Measurements from ENCODE around the gene TOP3B. TPM values are rescaled to one million over a fixed set of nuclear protein-coding genes. Genes with fewer than 3 reads are reported as not detected.

Gene TOP3B
- total RNA-seq, 2 experiments from 2014 or later: 33.6 to 34.0 TPM

DNA sequence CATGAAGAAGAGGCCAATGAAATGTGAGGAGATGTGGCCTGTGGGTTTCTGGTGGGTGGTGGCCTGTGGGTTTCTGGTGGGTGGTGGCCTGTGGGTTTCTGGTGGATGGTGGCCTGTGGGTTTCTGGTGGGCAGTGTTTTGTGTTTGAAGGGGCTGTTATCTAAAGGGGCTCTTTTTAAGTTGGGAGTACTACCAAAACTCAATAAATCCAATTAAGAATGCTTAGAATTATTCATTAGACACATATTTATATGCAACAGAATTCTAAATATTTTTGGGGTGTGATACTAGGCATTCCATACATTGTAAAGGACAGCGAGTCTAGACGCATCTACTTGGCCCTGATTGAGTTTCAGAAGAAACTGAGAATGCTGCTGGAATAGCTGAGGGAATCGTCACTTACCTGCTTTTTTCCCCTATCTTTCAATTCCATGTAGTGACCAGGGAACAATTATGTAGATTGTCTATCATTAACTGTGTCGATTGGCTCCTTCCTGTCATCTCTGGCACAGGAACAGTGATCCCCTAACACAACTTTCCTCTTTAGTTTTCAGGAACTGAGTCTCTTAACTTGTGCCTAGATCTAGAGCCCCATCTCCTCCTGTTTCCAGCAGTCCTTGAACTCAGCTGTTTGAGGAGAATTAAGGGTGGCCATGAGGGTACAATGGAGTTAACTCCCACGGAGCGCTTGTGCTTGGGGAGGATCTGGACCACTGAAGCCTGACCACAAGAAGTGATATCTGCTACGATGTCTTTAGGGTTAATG lies 37.3 kb upstream of the TOP3B start:
- Mint-ChIP-seq H3K4me3 (no peak overlapping the region), H3K4me1 (ENCODE audit: low read depth) (no peaks in the 10 kb centered on the region), H3K27ac (no peak overlapping the region), H3K36me3 (ENCODE audit: low read depth) (no peaks in the 10 kb centered on the region), H3K27me3 (no peaks in the 10 kb centered on the region), H3K9me3 (no peaks in the 10 kb centered on the region)
- ChIA-PET CTCF (interaction anchor here (1.0 to 1.2 kb wide), 2 partner anchors 81 to 83 kb away, joined by 3 read pairs; no protein-coding TSS in a partner anchor), POLR2A (interaction anchor here (0.7 to 1.1 kb wide), 2 partner anchors 17 to 104 kb away, joined by 3 read pairs; no protein-coding TSS in a partner anchor)
- TF ChIP-seq, protein P1, sequence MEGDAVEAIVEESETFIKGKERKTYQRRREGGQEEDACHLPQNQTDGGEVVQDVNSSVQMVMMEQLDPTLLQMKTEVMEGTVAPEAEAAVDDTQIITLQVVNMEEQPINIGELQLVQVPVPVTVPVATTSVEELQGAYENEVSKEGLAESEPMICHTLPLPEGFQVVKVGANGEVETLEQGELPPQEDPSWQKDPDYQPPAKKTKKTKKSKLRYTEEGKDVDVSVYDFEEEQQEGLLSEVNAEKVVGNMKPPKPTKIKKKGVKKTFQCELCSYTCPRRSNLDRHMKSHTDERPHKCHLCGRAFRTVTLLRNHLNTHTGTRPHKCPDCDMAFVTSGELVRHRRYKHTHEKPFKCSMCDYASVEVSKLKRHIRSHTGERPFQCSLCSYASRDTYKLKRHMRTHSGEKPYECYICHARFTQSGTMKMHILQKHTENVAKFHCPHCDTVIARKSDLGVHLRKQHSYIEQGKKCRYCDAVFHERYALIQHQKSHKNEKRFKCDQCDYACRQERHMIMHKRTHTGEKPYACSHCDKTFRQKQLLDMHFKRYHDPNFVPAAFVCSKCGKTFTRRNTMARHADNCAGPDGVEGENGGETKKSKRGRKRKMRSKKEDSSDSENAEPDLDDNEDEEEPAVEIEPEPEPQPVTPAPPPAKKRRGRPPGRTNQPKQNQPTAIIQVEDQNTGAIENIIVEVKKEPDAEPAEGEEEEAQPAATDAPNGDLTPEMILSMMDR (IDR thresholded peaks at IDR 0.05): no peak
- no peak for ATAC-seq
- DNase-seq: no peak
- intact Hi-C loops (cut with micrococcal nuclease): no loop called here

DNA sequence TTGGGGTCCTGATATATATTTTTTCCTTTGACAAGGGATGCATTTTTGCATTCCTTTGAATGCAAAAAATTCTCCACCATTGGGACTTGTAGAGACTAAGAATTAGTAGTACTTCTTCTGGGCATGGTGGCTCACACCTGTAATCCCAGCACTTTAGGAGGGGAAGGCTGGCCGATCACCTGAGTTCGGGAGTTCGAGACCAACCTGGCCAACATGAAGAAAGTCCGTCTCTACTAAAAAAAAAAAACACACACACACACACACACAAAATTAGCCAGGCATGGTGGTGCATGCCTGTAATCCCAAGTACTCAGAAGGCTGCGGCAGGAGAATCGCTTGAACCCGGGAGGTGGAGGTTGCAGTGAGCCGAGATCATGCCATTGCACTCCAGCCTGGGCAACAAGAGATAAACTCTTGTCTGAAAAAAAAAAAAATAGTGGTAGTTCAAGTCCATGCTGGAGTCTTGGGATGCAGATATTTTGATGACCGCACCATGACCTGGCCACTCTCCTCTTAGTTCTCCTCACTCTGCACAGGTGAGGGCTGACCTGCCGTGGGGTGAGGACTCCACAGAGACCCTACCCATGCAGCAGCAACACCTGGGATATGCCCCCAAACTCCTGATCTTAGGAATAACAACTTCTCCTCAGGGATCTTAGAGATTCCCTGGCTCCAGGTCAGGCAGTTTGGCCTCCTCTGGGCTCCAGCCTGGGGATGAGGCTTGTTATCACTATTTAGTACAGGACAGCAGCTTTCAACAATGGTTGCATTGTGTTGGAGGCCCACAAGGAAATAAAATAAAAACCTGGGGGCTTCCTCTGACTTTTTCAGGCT lies 36.5 kb upstream of the TOP3B start:
- Mint-ChIP-seq H3K4me1 (ENCODE audit: low read depth) (no peaks in the 10 kb centered on the region), H3K27ac (no peak overlapping the region), H3K36me3 (ENCODE audit: low read depth) (no peaks in the 10 kb centered on the region), H3K9me3 (no peaks in the 10 kb centered on the region), H3K4me3 (no peak overlapping the region), H3K27me3 (no peaks in the 10 kb centered on the region)
- no peak for DNase-seq
- intact Hi-C loops (cut with micrococcal nuclease): no loop called here
- no peak for ATAC-seq
- POLR2A ChIA-PET: interaction anchor here (0.7 kb wide), 1 partner anchor 103 kb away, joined by 3 read pairs; no protein-coding TSS in a partner anchor
- CTCF ChIA-PET: no interaction called here
- TF ChIP-seq, protein P1 (IDR thresholded peaks at IDR 0.05): no peak

DNA sequence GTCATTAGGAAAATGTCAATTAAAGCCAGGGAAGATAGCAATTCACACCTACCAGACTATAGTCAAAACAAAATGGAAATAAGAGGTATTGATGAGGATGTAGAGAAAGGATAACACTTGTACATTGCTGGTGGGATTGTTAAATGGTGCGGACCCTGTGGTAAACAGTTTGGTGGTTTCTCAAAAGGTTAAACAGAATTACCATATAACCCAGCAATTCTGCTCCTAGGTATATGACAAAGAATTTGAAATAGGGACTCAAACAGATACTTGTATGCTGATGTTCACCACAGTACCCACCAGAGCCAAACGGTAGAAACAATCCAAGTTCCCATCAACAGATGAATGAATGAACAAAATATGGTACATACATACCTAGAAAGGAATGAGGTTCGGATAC lies 33.0 kb upstream of the TOP3B start:
- H3K4me1 Mint-ChIP-seq (ENCODE audit: low read depth): no peaks in the 10 kb centered on the region

DNA sequence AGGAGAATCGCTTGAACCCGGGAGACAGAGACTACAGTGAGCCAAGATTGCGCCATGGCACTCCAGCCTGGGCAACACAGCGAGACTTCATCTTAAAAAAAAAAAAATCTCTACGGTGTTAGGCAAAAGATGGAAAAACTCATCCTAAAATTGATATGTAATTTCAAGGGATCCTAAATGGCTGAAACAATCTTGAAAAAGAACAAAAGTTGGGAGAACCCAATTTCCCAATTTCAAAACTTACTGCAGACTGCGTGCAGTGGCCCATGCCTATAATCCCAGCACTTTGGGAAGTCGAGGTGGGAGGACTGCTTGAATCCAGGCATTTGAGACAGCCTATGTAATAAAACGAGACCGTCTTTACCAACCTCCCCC lies 31.7 kb upstream of the TOP3B start:
- TF ChIP-seq, protein P1 (IDR thresholded peaks at IDR 0.05): no peak
- peaks cover 12% of the 10 kb centered on the region for H3K27me3 Mint-ChIP-seq
- H3K4me1 Mint-ChIP-seq (ENCODE audit: low read depth): no peaks in the 10 kb centered on the region
- POLR2A ChIA-PET: no interaction called here
- H3K27ac Mint-ChIP-seq: no peak overlapping the region
- H3K9me3 Mint-ChIP-seq: peaks cover 3% of the 10 kb centered on the region
- CTCF ChIA-PET: no interaction called here
- DNase-seq: no peak
- intact Hi-C loops (cut with micrococcal nuclease): no loop called here
- ATAC-seq: no peak
- H3K36me3 Mint-ChIP-seq (ENCODE audit: low read depth): no peaks in the 10 kb centered on the region
- H3K4me3 Mint-ChIP-seq: no peak overlapping the region

More for the DNA sequence above, 33.0 kb upstream of the TOP3B start:
- peaks cover 3% of the 10 kb centered on the region for H3K27me3 Mint-ChIP-seq
- no peak for DNase-seq
- H3K4me3 Mint-ChIP-seq: no peak overlapping the region
- POLR2A ChIA-PET: no interaction called here
- CTCF ChIA-PET: no interaction called here
- H3K27ac Mint-ChIP-seq: no peak overlapping the region
- no peaks in the 10 kb centered on the region for H3K36me3 Mint-ChIP-seq (ENCODE audit: low read depth)
- H3K9me3 Mint-ChIP-seq: peaks cover 3% of the 10 kb centered on the region
- TF ChIP-seq, protein P1 (IDR thresholded peaks at IDR 0.05): no peak
- intact Hi-C loops (cut with micrococcal nuclease): no loop called here
- ATAC-seq: no peak
